HUES48 (cell line): ENCODE measurements around the gene PEX5L.
A peak's percentile ranks its signal among the peaks of the same experiment; 100 is the strongest.

Experiments used
- H3K27ac ChIP-seq: one replicate; pipeline ENCODE4 v1.7.0; 2013; ENCODE audit warnings: low read depth, low read length, inconsistent platforms
- H3K27me3 ChIP-seq: 2 replicates; pipeline ENCODE4 v1.6.1; 2013; ENCODE audit warnings: mild to moderate bottlenecking, low read length; ENCODE audit not compliant: control insufficient read depth, insufficient read depth
- H3K36me3 ChIP-seq: 2 replicates; pipeline ENCODE4 v1.6.1; 2013; ENCODE audit warnings: low read length; ENCODE audit not compliant: control insufficient read depth, insufficient read depth
- H3K4me1 ChIP-seq: 2 replicates; pipeline ENCODE4 v1.6.1; 2013; ENCODE audit warnings: mild to moderate bottlenecking, low read length; ENCODE audit not compliant: control insufficient read depth, insufficient read depth
- H3K4me3 ChIP-seq: 2 replicates; pipeline ENCODE4 v1.5.1; 2013; ENCODE audit warnings: mild to moderate bottlenecking, low read depth, low read length
- H3K9ac ChIP-seq: 2 replicates; pipeline ENCODE4 v1.6.1; 2013; ENCODE audit warnings: mild to moderate bottlenecking, low read depth, low read length, moderate library complexity
- H3K9me3 ChIP-seq: 2 replicates; pipeline ENCODE4 v1.6.1; 2013; ENCODE audit warnings: low read length; ENCODE audit not compliant: control insufficient read depth, insufficient read depth

Gene PEX5L

DNA sequence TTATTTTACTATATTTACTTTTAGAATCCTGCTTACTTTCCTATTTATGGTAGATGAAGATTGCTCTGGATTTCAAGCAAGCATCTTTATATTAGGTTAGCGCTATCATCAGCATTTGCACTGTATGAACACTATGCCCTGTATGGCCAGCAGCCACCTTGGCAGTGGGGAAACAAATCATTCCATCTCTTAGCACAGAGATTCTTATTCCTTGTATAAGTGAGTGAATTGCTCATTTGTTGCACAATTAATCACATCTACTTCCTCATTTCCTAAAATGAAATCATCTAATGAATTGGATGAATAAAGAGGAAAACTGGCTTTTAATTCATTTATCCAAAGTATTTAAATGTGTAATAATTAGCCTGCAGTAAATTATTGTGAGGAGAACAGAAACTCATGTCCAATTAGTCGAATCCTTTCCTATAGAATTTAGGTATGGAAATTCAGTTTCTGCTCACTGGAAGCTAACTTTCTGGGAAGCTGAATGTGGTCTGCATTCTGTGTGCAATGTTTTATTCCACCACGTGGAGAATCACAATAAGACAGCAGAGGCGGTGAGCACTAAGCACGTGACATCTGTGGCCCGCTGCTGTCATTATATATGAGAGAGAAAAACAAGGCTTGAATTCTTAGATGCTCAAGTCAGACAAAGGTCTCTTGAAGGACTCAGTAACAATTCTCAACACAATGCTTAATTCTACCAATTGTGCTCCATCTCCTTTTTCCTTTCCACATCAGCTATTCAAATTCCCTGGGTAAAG is 93.4 kb downstream of the PEX5L start:
- no peak overlapping the region for H3K9ac ChIP-seq
- no peak overlapping the region for H3K4me3 ChIP-seq
- H3K27me3 ChIP-seq = peaks cover 4% of the 10 kb centered on the region; the same call in 1 of the 2 replicates
- H3K27ac ChIP-seq = no peak overlapping the region
- no peaks in the 10 kb centered on the region for H3K36me3 ChIP-seq
- H3K4me1 ChIP-seq = 0 out of 2 replicates have a peak, but pooled peaks cover 2% of the 10 kb centered on the region
- H3K9me3 ChIP-seq = no peaks in the 10 kb centered on the region

- no peaks in the 10 kb centered on the region for H3K36me3 ChIP-seq
- no peaks in the 10 kb centered on the region for H3K9me3 ChIP-seq
- H3K27ac ChIP-seq = no peak overlapping the region
- peaks cover 4% of the 10 kb centered on the region; the same call in 1 of the 2 replicates for H3K27me3 ChIP-seq
- no peaks in the 10 kb centered on the region for H3K4me1 ChIP-seq
- no peak overlapping the region for H3K9ac ChIP-seq
- peak overlapping the region; percentile 53 for H3K4me3 ChIP-seq
Measured at GRCh38 chr3:179942553-179943075, 94.1 kb downstream of the PEX5L start.

DNA sequence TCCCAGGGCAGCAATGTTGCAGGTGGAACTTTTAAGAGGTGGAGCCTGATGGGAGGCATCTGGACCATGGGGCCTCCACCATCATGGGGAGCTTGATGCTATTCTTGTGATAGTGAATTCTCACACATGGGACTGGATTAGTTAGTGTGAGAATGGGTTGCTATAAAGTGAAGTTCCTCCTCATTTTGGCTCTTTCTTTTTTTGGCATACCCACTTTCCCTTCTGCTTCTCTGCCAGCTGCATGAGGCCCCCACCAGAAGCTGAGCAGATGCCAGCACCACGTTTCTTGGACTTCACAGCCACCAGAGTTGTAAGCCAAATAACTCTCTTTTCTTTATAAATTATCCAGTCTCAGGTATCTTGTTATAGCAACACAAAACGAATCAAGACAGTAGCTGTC is 101.0 kb downstream of the PEX5L start:
- no peak overlapping the region for H3K9ac ChIP-seq
- no peaks in the 10 kb centered on the region for H3K36me3 ChIP-seq
- no peak overlapping the region for H3K27ac ChIP-seq
- no peaks in the 10 kb centered on the region for H3K27me3 ChIP-seq
- H3K9me3 ChIP-seq = no peaks in the 10 kb centered on the region
- H3K4me1 ChIP-seq = no peaks in the 10 kb centered on the region
- H3K4me3 ChIP-seq = no peak overlapping the region

DNA sequence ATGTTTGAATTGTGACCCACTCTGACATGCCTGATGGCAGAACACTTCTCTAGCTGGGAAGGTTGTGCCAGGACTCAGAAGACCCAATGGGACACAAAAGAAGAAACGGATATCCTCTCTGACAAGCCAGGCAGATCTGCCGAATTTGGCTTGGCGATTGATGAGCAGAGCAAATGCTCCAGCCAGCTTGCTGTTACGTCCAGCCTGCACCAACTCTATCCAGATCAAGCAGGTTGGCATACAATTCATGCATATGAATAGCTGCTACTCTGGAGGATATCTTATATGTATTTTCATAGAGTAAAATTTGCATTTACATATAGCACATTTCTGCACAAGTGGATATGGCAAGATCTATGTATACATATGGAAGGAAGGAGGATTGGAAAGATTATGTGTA is 102.8 kb downstream of the PEX5L start:
- no peak overlapping the region for H3K27ac ChIP-seq
- no peak overlapping the region for H3K9ac ChIP-seq
- H3K27me3 ChIP-seq = no peaks in the 10 kb centered on the region
- H3K36me3 ChIP-seq = no peaks in the 10 kb centered on the region
- no peaks in the 10 kb centered on the region for H3K4me1 ChIP-seq
- H3K4me3 ChIP-seq = no peak overlapping the region
- no peaks in the 10 kb centered on the region for H3K9me3 ChIP-seq

- Histone ChIP-seq H3K27me3 (no peaks in the 10 kb centered on the region), H3K4me3 (no peak overlapping the region), H3K9ac (no peak overlapping the region), H3K27ac (no peak overlapping the region), H3K36me3 (no peaks in the 10 kb centered on the region), H3K9me3 (no peaks in the 10 kb centered on the region), H3K4me1 (peaks cover 3% of the 10 kb centered on the region; the same call in 1 of the 2 replicates)
Measured at GRCh38 chr3:179933080-179933479, 103.7 kb downstream of the PEX5L start.

DNA sequence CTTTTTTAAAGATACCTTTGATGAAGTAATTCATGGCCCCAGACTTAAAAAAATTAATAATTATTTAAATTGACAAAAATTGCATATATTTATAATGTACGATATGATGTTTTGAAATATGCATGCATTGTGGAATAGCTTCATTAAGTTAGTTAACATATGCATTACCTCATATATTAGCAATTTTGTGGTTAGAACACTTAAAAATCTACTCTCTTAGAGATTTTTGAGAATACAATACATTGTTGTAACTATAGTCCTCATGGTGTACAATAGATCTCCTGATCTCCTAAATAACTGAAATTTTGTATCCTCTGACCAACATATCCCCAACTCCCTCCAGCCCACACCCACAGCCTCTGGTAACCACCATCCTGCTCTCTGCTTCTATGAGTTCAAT is 104.1 kb downstream of the PEX5L start:
- no peak overlapping the region for H3K4me3 ChIP-seq
- H3K4me1 ChIP-seq = peaks cover 6% of the 10 kb centered on the region; the same call in 1 of the 2 replicates

DNA sequence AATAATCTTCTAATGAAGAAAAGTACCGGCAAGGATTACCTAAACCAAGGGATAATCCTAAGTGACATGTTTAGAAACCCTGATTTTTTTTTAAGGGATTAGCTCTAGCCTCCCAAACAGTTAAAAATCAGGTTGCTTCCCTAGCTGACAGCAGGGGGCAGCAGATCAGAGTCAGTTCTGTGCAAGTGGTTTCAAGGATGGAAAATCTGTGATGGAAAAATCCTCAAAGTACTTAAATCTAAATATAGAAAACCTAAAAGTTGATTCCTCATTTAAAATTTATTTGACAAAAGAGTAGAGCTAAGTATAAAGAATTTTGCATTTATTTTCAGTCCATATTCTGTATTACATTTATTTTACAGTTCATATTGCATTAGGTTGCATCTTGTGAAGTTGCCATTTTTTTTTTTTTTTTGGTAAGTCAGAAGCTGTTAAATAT is 107.6 kb downstream of the PEX5L start:
- no peaks in the 10 kb centered on the region for H3K9me3 ChIP-seq
- H3K4me1 ChIP-seq = peaks cover 6% of the 10 kb centered on the region; the same call in 1 of the 2 replicates
- H3K27ac ChIP-seq = no peak overlapping the region
- H3K9ac ChIP-seq = no peak overlapping the region
- no peaks in the 10 kb centered on the region for H3K27me3 ChIP-seq
- H3K36me3 ChIP-seq = no peaks in the 10 kb centered on the region
- no peak overlapping the region for H3K4me3 ChIP-seq

More for the DNA sequence above, 104.1 kb downstream of the PEX5L start:
- Histone ChIP-seq H3K36me3 (no peaks in the 10 kb centered on the region), H3K9me3 (no peaks in the 10 kb centered on the region), H3K27me3 (no peaks in the 10 kb centered on the region), H3K27ac (no peak overlapping the region), H3K9ac (no peak overlapping the region)

- no peak overlapping the region for H3K27ac ChIP-seq
- H3K4me1 ChIP-seq = peaks cover 6% of the 10 kb centered on the region; the same call in 1 of the 2 replicates
- H3K9me3 ChIP-seq = no peaks in the 10 kb centered on the region
Measured at GRCh38 chr3:179927191-179927590, 109.5 kb downstream of the PEX5L start.

DNA sequence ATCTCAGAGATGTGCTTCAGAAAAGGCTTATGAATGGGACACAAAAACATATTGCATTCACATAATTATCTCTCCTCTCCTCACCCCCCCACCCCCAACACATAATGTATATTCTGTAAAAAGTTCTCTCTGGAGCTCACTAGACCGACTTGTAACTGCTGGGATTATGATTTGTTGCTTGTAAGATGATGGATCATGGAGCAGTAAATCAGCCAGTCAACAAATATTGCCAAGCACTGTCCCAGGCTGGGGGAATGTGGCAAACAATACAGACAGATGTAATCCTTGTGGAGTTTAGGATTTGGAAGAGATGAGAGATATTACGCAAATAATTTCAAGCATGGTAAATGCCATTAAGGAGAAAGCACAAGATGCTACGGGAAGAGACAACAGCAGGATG is 114.8 kb downstream of the PEX5L start:
- Histone ChIP-seq H3K27me3 (no peaks in the 10 kb centered on the region), H3K4me1 (no peaks in the 10 kb centered on the region), H3K4me3 (no peak overlapping the region), H3K9ac (no peak overlapping the region), H3K9me3 (no peaks in the 10 kb centered on the region), H3K27ac (no peak overlapping the region), H3K36me3 (no peaks in the 10 kb centered on the region)

More at GRCh38 chr3:179927191-179927590, 109.5 kb downstream of the PEX5L start:
- Histone ChIP-seq H3K36me3 (no peaks in the 10 kb centered on the region), H3K4me3 (no peak overlapping the region), H3K27me3 (no peaks in the 10 kb centered on the region), H3K9ac (no peak overlapping the region)

GRCh38 chr3:179921500-179921899 is 115.2 kb downstream of the PEX5L start:
- Histone ChIP-seq H3K27me3 (no peaks in the 10 kb centered on the region), H3K36me3 (no peaks in the 10 kb centered on the region), H3K9me3 (no peaks in the 10 kb centered on the region), H3K4me1 (no peaks in the 10 kb centered on the region), H3K9ac (no peak overlapping the region), H3K27ac (no peak overlapping the region), H3K4me3 (no peak overlapping the region)

DNA sequence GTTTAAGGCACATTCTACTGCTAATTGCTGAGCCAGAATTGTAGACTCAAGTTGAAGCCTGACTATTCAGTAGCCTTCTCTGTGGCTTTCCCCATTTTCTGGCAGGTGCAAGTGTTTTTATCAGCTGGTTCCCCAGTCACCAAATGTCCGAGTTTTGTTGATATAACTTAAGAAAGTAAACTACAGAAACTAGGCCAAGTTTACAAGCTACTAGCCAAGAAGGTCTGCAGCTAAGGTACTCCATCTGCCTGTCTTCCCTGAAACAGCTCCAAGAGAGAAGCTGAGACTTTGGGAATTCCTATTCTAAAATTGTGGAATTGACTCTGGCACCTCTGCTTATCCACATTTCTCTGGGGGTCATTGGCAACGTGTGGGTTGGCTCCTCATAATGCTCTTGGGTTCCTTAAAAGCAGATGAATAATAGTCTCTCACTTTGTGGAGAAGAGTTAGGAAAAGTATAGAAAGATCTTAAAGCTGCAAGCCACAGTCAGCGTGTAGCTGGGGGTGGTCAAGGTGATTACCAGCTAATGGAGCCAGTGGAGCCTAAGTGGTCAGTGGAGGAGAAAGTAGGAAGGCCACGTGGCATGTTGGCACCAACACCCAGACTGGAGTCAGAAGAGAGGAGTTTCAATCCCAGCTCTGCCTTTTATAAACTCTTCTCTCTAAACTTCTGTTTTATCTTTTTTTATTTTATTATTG is 128.8 kb downstream of the PEX5L start:
- Histone ChIP-seq H3K9ac (no peak overlapping the region), H3K4me1 (no peaks in the 10 kb centered on the region), H3K27ac (no peak overlapping the region), H3K36me3 (no peaks in the 10 kb centered on the region), H3K9me3 (no peaks in the 10 kb centered on the region), H3K4me3 (no peak overlapping the region), H3K27me3 (no peaks in the 10 kb centered on the region)
